HepG2 (cell line): Measurements from ENCODE around the gene ANO9. TPM values are rescaled to one million over a fixed set of nuclear protein-coding genes. Genes with fewer than 3 reads are reported as not detected.

ENCODE experiments used
- BORCS8-MEF2B ChIP-seq: sonication (generic); formaldehyde crosslinking; IDR thresholded peaks from 2 replicates; pipeline ENCODE4 v1.8.0; 2022; ENCODE audit warnings: mild to moderate bottlenecking, missing genetic modification reagents
- CBX1 ChIP-seq: IDR thresholded peaks from one replicate; pipeline ENCODE4 v1.6.1; 2016; ENCODE audit warnings: antibody characterized with exemption, low read depth
- CHD4 ChIP-seq: fragments of 200-600 bp; sonication (generic); IDR thresholded peaks from 2 replicates; pipeline ENCODE4 v1.7.0; 2017; ENCODE audit warnings: mild to moderate bottlenecking, low read length, borderline replicate concordance
- CREM ChIP-seq, 2 experiments: sonication (generic) in 1 of 2; formaldehyde crosslinking in 1 of 2; IDR thresholded peaks; 2 replicates each; pipeline versions ENCODE4 v1.4.0 to v1.6.1; 2016 to 2020; ENCODE audit warnings: antibody characterized with exemption in 1 of 2, mild to moderate bottlenecking in 1 of 2, missing genetic modification reagents in 1 of 2
- E2F5 ChIP-seq: sonication (generic); formaldehyde crosslinking; conservative IDR thresholded peaks from 2 replicates; pipeline ENCODE4 v1.4.0; 2020; ENCODE audit warnings: missing genetic modification reagents
- ETS1 ChIP-seq: sonication (generic); formaldehyde crosslinking; IDR thresholded peaks from 2 replicates; pipeline ENCODE4 v1.4.0; 2020; ENCODE audit warnings: missing genetic modification reagents
- ETV5 ChIP-seq: IDR thresholded peaks from 2 replicates; pipeline ENCODE4 v1.6.1; 2018; ENCODE audit warnings: missing biosample characterization, missing genetic modification reagents, inconsistent platforms, borderline replicate concordance
- HNRNPL ChIP-seq: fragments of 200-400 bp; formaldehyde crosslinking; IDR thresholded peaks from 2 replicates; pipeline ENCODE4 v1.6.1; 2017; ENCODE audit warnings: mild to moderate bottlenecking, low read depth, low read length
- HNRNPUL1 ChIP-seq: fragments of 200-400 bp; formaldehyde crosslinking; IDR thresholded peaks from 2 replicates; pipeline ENCODE4 v1.6.1; 2017; ENCODE audit warnings: low read depth, mild to moderate bottlenecking, low read length, moderate library complexity
- KLF13 ChIP-seq: sonication (generic); formaldehyde crosslinking; IDR thresholded peaks from 2 replicates; pipeline ENCODE4 v1.4.0; 2020; ENCODE audit warnings: mild to moderate bottlenecking, missing genetic modification reagents
- LCORL ChIP-seq, 2 experiments: fragments of 450-650 bp in 1 of 2; sonication (generic) in 1 of 2; formaldehyde crosslinking in 1 of 2; IDR thresholded peaks; 2 replicates each; pipeline versions ENCODE4 v1.5.0 to v1.6.1; 2017 to 2020; ENCODE audit warnings: antibody characterized with exemption in 1 of 2, missing genetic modification reagents in 1 of 2
- MAF1 ChIP-seq: sonication (generic); formaldehyde crosslinking; IDR thresholded peaks from 2 replicates; pipeline ENCODE4 v1.5.0; 2020; ENCODE audit warnings: missing genetic modification reagents, borderline replicate concordance
- MLX ChIP-seq: IDR thresholded peaks from 2 replicates; pipeline ENCODE4 v1.6.1; 2016
- MTA1 ChIP-seq: sonication (generic); formaldehyde crosslinking; IDR thresholded peaks from 2 replicates; pipeline ENCODE4 v1.4.0; 2020; ENCODE audit warnings: missing genetic modification reagents, mild to moderate bottlenecking, borderline replicate concordance
- NKX3-1 ChIP-seq: sonication (generic); formaldehyde crosslinking; IDR thresholded peaks from 2 replicates; pipeline ENCODE4 v1.5.0; 2020; ENCODE audit warnings: missing genetic modification reagents
- RELA ChIP-seq: sonication (generic); formaldehyde crosslinking; IDR thresholded peaks from 2 replicates; pipeline ENCODE4 v1.4.0; 2020; ENCODE audit warnings: missing genetic modification reagents
- SAP130 ChIP-seq: IDR thresholded peaks from 2 replicates; pipeline ENCODE4 v1.6.1; 2016; ENCODE audit warnings: low read depth
- SOX6 ChIP-seq, 2 experiments: fragments of 450-650 bp in 1 of 2; sonication (generic) in 1 of 2; formaldehyde crosslinking in 1 of 2; IDR thresholded peaks; 2 replicates each; pipeline versions ENCODE4 v1.4.0 to v1.6.1; 2017 to 2020; ENCODE audit warnings: antibody characterized with exemption in 1 of 2, mild to moderate bottlenecking in 1 of 2, missing genetic modification reagents in 1 of 2
- TMF1 ChIP-seq: sonication (generic); formaldehyde crosslinking; IDR thresholded peaks from 2 replicates; pipeline ENCODE4 v1.8.1; 2022; ENCODE audit warnings: low read depth, missing genetic modification reagents
- ZFP90 ChIP-seq: sonication (generic); formaldehyde crosslinking; IDR thresholded peaks from 2 replicates; pipeline ENCODE4 v1.8.0; 2022; ENCODE audit warnings: missing genetic modification reagents, mild to moderate bottlenecking, inconsistent platforms, borderline replicate concordance
- ZKSCAN1 ChIP-seq: fragments of 150-350 bp; IDR thresholded peaks from 2 replicates; pipeline ENCODE4 v1.6.1; 2014; ENCODE audit warnings: low read length
- ZNF12 ChIP-seq: sonication (generic); formaldehyde crosslinking; IDR thresholded peaks from 2 replicates; pipeline ENCODE4 v1.5.0; 2020; ENCODE audit warnings: missing genetic modification reagents
- ZNF138 ChIP-seq: sonication (generic); formaldehyde crosslinking; IDR thresholded peaks from 2 replicates; pipeline ENCODE4 v1.5.0; 2020; ENCODE audit warnings: mild to moderate bottlenecking, low read depth, missing genetic modification reagents
- ZNF20 ChIP-seq: sonication (generic); formaldehyde crosslinking; IDR thresholded peaks from 2 replicates; pipeline ENCODE4 v1.4.0; 2020; ENCODE audit warnings: mild to moderate bottlenecking, moderate library complexity, missing genetic modification reagents
- ZNF275 ChIP-seq: sonication (generic); formaldehyde crosslinking; IDR thresholded peaks from 2 replicates; pipeline ENCODE4 v1.8.0; 2022; ENCODE audit warnings: missing genetic modification reagents, mild to moderate bottlenecking, inconsistent platforms, borderline replicate concordance
- ZNF619 ChIP-seq: sonication (generic); formaldehyde crosslinking; IDR thresholded peaks from 2 replicates; pipeline ENCODE4 v1.4.0; 2020; ENCODE audit warnings: mild to moderate bottlenecking, missing genetic modification reagents
- ZNF674 ChIP-seq: sonication (generic); formaldehyde crosslinking; IDR thresholded peaks from 2 replicates; pipeline ENCODE4 v1.5.0; 2020; ENCODE audit warnings: low read depth, mild to moderate bottlenecking, missing genetic modification reagents
- ZNF781 ChIP-seq: sonication (generic); formaldehyde crosslinking; IDR thresholded peaks from 2 replicates; pipeline ENCODE4 v1.5.1; 2020; ENCODE audit warnings: borderline replicate concordance, mild to moderate bottlenecking, missing genetic modification reagents; ENCODE audit errors: not compliant biosample characterization
- polyA plus RNA-seq, 8 experiments: library from polyadenylated mRNA; depleted of rRNA in 3 of 8; stranded (reverse) in 7 of 8; unstranded in 1 of 8; fragments of >200 nt; fragmentation: Illumina TruSeq in 4 of 8; extraction: Trizol in 4 of 8; gene quantifications; 2 replicates each; pipeline versions ENCODE4 v1.2.1 to v1.2.3, GENCODE V29; 2011 to 2016; ENCODE audit warnings: low read depth in 4 of 8, missing spikeins in 1 of 8, mixed read lengths in 1 of 8; ENCODE audit not compliant: insufficient read depth in 1 of 8
- total RNA-seq, 5 experiments: library from RNA; depleted of rRNA; stranded (reverse); fragments of >200 nt; fragmentation: Illumina TruSeq; extraction: Trizol; gene quantifications; 2 replicates each; pipeline ENCODE4 v1.2.3, GENCODE V29; 2016; ENCODE audit warnings: low read depth in 1 of 5

Gene ANO9
- total and polyA plus RNA-seq, 2 of the 13 experiments (the other 11 are each of a cell fraction or from before 2014, with no cell fraction given), result 8.9 to 14.3 TPM

GRCh38 chr11:396948-397548, 44.8 kb downstream of the ANO9 start (continued):
- no peak for TF ChIP-seq MLX
- no peak for TF ChIP-seq ZNF12
- no peak for TF ChIP-seq SOX6 (IDR thresholded peaks at IDR 0.05)
- peak; percentile 15; the same call in 1 of the 2 replicates for TF ChIP-seq SOX6 (CRISPR knock-in tag; IDR thresholded peaks at IDR 0.05)
- no peak for TF ChIP-seq LCORL (IDR thresholded peaks at IDR 0.05)
- TF ChIP-seq LCORL (CRISPR knock-in tag; IDR thresholded peaks at IDR 0.05), result peak; percentile 94
- TF ChIP-seq ZNF275 (CRISPR knock-in tag), result no peak
- TF ChIP-seq ETS1 (CRISPR knock-in tag), result no peak
- TF ChIP-seq E2F5 (CRISPR knock-in tag), result no peak
- TF ChIP-seq KLF13 (CRISPR knock-in tag), result no peak
- TF ChIP-seq HNRNPL, result no peak
- TF ChIP-seq ZNF674 (CRISPR knock-in tag), result no peak
- TF ChIP-seq TMF1 (CRISPR knock-in tag), result no peak
- no peak for TF ChIP-seq CHD4
- TF ChIP-seq HNRNPUL1, result no peak
- peak; percentile 33; the same call in 1 of the 2 replicates for TF ChIP-seq ETV5 (CRISPR knock-in tag)
- no peak for TF ChIP-seq MAF1
- TF ChIP-seq MTA1, result no peak
- TF ChIP-seq ZNF138, result peak; percentile 85
- peak; percentile 62 for TF ChIP-seq CBX1
- no peak for TF ChIP-seq ZNF619 (CRISPR knock-in tag)
- TF ChIP-seq BORCS8-MEF2B (CRISPR knock-in tag), result peak; percentile 84; the same call in 1 of the 2 replicates
- peak; percentile 31 for TF ChIP-seq ZNF781 (CRISPR knock-in tag)
- TF ChIP-seq SAP130 (CRISPR knock-in tag), result peak; percentile 62; the same call in 1 of the 2 replicates
- no peak for TF ChIP-seq ZKSCAN1
- TF ChIP-seq RELA (CRISPR knock-in tag), result no peak
- TF ChIP-seq CREM (IDR thresholded peaks at IDR 0.05), result no peak
- TF ChIP-seq CREM (CRISPR knock-in tag; IDR thresholded peaks at IDR 0.05), result no peak
- no peak for TF ChIP-seq ZFP90 (CRISPR knock-in tag)
- no peak for TF ChIP-seq NKX3-1 (CRISPR knock-in tag)
- no peak for TF ChIP-seq ZNF20 (CRISPR knock-in tag)
